ENCODE data around the gene PRSS27. TPM values are rescaled to one million over a fixed set of nuclear protein-coding genes. Genes with fewer than 3 reads are reported as not detected.

The PRSS27 gene
- polyA plus RNA-seq, 1 of the 3 experiments (the other 2 are of a cell fraction) = 7.7 TPM

DNA sequence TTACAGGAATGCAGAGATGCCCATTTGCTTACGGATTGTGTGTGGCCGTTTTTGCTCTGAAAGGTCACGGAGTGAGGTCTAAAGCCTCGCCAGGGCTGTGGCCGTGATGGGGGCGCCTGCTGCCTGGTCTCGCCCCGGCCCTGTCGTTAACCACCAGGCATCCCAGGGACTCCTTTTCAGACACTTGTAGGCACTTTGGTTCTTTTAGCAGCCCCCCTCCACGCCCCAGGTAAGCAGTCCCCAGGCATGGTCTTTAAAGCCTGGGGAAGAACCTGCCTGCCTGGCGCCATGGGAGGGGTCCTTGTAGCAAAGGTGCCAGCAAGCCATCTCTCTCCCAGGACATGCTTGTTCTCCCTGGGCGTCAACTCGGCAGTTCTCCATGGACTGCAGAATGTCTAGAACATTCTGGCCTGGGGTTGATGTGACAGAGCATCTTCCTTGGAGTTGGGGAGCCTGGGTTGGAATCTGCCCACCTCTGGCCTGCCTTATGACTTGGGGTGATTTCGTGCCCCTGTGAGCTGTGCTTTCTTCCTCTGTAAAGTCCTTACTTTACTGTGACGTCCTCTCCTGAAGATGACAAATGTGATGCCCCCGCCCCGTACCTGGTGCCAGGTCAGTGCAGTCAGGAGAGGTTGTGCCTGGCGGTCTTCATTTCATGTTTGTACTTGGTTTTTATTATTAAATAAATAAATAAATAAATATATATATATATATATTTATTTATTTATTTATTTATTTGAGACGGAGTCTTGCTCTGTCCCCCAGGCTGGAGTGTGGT lies 32.3 kb downstream of the PRSS27 start:
- WGBS (ENCODE audit: low lambda C conversion rate) = 94% methylated on average over 19 of the region's 19 CpGs
- H4K20me1 ChIP-seq (ENCODE audit: insufficient read depth) = peaks cover 42% of the 10 kb centered on the region

DNA sequence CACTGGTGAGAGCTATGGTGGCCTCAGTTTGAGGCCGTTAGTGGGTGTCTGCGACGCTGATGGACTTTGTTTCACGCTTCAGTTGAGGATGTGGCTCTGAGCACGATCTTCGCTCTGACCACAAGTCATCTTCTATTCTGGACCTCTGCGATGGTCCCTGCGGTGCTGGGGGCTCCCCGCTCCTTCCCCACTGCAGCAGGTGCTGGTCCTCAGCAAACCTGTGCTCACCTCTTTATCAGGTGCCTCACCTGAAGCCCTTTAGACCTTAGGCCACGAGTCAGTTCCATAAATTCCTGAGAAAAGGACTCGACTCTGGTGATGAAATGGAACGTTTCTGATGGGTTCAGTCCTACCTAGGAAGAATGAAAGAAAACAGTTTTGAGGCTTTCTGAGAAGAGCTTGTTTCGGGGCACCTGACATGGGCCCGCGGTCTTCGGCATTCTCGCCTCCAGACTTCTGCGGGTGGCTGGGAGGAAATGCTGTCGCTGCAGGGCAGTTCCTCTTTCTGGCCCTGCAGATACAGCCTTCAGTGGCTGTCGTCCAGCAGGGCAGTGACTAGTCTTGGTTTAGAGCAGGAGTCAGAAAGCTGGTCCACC lies 33.0 kb downstream of the PRSS27 start:
- POLR2A ChIA-PET = no interaction called here
- TF ChIP-seq MXI1 (IDR thresholded peaks at IDR 0.05; ENCODE audit: low read depth, low read length) (no peak), USF2 (IDR thresholded peaks at IDR 0.05; ENCODE audit: borderline replicate concordance, low read depth, low read length) (no peak), YY1 (IDR thresholded peaks at IDR 0.05; ENCODE audit: low read depth) (no peak), ELF1 (IDR thresholded peaks at IDR 0.05) (no peak), CHD2 (IDR thresholded peaks at IDR 0.05; ENCODE audit: low read length, partially characterized antibody) (no peak), RCOR1 (IDR thresholded peaks at IDR 0.05; ENCODE audit: low read length) (no peak)
- TF ChIP-seq, protein P1, sequence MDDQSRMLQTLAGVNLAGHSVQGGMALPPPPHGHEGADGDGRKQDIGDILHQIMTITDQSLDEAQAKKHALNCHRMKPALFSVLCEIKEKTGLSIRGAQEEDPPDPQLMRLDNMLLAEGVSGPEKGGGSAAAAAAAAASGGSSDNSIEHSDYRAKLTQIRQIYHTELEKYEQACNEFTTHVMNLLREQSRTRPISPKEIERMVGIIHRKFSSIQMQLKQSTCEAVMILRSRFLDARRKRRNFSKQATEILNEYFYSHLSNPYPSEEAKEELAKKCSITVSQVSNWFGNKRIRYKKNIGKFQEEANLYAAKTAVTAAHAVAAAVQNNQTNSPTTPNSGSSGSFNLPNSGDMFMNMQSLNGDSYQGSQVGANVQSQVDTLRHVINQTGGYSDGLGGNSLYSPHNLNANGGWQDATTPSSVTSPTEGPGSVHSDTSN (IDR thresholded peaks at IDR 0.05) = no peak
- TF ChIP-seq, protein P2, sequence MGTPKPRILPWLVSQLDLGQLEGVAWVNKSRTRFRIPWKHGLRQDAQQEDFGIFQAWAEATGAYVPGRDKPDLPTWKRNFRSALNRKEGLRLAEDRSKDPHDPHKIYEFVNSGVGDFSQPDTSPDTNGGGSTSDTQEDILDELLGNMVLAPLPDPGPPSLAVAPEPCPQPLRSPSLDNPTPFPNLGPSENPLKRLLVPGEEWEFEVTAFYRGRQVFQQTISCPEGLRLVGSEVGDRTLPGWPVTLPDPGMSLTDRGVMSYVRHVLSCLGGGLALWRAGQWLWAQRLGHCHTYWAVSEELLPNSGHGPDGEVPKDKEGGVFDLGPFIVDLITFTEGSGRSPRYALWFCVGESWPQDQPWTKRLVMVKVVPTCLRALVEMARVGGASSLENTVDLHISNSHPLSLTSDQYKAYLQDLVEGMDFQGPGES (IDR thresholded peaks at IDR 0.05; ENCODE audit: low read depth, low read length) = no peak

More for the DNA sequence above, 32.3 kb downstream of the PRSS27 start:
- no peaks in the 10 kb centered on the region; a peak in 1 of 4 replicates for H3K4me1 ChIP-seq (ENCODE audit: control insufficient read depth in 1 of 2, insufficient read depth in 2 of 2, low read depth in 1 of 2, low read length in 1 of 2)
- TF ChIP-seq GATA2 (CRISPR knock-in tag; IDR thresholded peaks at IDR 0.05) (no peak), RXRA (IDR thresholded peaks at IDR 0.05; ENCODE audit: borderline replicate concordance, low read depth) (no peak), POLR2AphosphoS5 (IDR thresholded peaks at IDR 0.05; ENCODE audit: low read depth, low read length) (no peak), JUND (IDR thresholded peaks at IDR 0.05) (no peak), USF2 (IDR thresholded peaks at IDR 0.05; ENCODE audit: borderline replicate concordance, low read depth, low read length) (no peak), EP300 (IDR thresholded peaks at IDR 0.05; ENCODE audit: borderline replicate concordance in 1 of 2, low read depth in 1 of 2, low read length in 1 of 2) (no peak), TAF1 (IDR thresholded peaks at IDR 0.05; ENCODE audit: borderline replicate concordance, low read depth, low read length) (no peak)
- TF ChIP-seq, protein P3, sequence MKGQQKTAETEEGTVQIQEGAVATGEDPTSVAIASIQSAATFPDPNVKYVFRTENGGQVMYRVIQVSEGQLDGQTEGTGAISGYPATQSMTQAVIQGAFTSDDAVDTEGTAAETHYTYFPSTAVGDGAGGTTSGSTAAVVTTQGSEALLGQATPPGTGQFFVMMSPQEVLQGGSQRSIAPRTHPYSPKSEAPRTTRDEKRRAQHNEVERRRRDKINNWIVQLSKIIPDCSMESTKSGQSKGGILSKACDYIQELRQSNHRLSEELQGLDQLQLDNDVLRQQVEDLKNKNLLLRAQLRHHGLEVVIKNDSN (IDR thresholded peaks at IDR 0.05; ENCODE audit: borderline replicate concordance, low read depth) = no peak
- TF ChIP-seq, protein P4, sequence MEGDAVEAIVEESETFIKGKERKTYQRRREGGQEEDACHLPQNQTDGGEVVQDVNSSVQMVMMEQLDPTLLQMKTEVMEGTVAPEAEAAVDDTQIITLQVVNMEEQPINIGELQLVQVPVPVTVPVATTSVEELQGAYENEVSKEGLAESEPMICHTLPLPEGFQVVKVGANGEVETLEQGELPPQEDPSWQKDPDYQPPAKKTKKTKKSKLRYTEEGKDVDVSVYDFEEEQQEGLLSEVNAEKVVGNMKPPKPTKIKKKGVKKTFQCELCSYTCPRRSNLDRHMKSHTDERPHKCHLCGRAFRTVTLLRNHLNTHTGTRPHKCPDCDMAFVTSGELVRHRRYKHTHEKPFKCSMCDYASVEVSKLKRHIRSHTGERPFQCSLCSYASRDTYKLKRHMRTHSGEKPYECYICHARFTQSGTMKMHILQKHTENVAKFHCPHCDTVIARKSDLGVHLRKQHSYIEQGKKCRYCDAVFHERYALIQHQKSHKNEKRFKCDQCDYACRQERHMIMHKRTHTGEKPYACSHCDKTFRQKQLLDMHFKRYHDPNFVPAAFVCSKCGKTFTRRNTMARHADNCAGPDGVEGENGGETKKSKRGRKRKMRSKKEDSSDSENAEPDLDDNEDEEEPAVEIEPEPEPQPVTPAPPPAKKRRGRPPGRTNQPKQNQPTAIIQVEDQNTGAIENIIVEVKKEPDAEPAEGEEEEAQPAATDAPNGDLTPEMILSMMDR (IDR thresholded peaks at IDR 0.05) = no peak
- no peaks in the 10 kb centered on the region for H3K9me2 ChIP-seq
- DNase-seq = peak; percentile 10
- CTCF ChIA-PET = no interaction called here
- H3K9ac ChIP-seq = no peak overlapping the region
- POLR2A ChIA-PET = no interaction called here
- no peak overlapping the region for H2AFZ ChIP-seq (ENCODE audit: low read depth)
- peaks cover 0 to 10% of the 10 kb centered on the region in 2 experiments for H3K36me3 ChIP-seq (replicated peaks in 1 of 2; ENCODE audit: control insufficient read depth in 1 of 2, insufficient read depth in 2 of 2, low read length in 1 of 2)
- H3K79me2 ChIP-seq (ENCODE audit: insufficient read depth) = peaks cover 64% of the 10 kb centered on the region
- no peaks in the 10 kb centered on the region for H3K27me3 ChIP-seq (ENCODE audit: insufficient read depth)
- peaks cover under 1% of the 10 kb centered on the region for H3F3A ChIP-seq (replicated peaks; ENCODE audit: insufficient read depth)
- H3K27ac ChIP-seq (ENCODE audit: low read depth in 2 of 2, low read length in 1 of 2) = no peak overlapping the region
- H3K9me3 ChIP-seq = no peaks in the 10 kb centered on the region
- no peak overlapping the region for H3K4me3 ChIP-seq (ENCODE audit: low read depth in 2 of 2, low read length in 1 of 2)
- no peak overlapping the region for H3K4me2 ChIP-seq

More for the DNA sequence above, 33.0 kb downstream of the PRSS27 start:
- no peak for DNase-seq
- Histone ChIP-seq H3K9me3 (no peaks in the 10 kb centered on the region), H3K4me1 (ENCODE audit: control insufficient read depth in 1 of 2, insufficient read depth in 2 of 2, low read depth in 1 of 2, low read length in 1 of 2) (no peaks in the 10 kb centered on the region; a peak in 1 of 4 replicates), H3K27ac (ENCODE audit: low read depth in 2 of 2, low read length in 1 of 2) (no peak overlapping the region), H3K4me2 (no peak overlapping the region), H4K20me1 (ENCODE audit: insufficient read depth) (peaks cover 36% of the 10 kb centered on the region), H3K36me3 (replicated peaks in 1 of 2; ENCODE audit: control insufficient read depth in 1 of 2, insufficient read depth in 2 of 2, low read length in 1 of 2) (peaks cover 0 to 10% of the 10 kb centered on the region in 2 experiments), H3K79me2 (ENCODE audit: insufficient read depth) (peaks cover 63% of the 10 kb centered on the region), H3F3A (replicated peaks; ENCODE audit: insufficient read depth) (peaks cover 5% of the 10 kb centered on the region), H3K4me3 (ENCODE audit: low read depth in 2 of 2, low read length in 1 of 2) (no peak overlapping the region), H3K27me3 (ENCODE audit: insufficient read depth) (no peaks in the 10 kb centered on the region), H3K9me2 (no peaks in the 10 kb centered on the region), H3K9ac (no peak overlapping the region), H2AFZ (ENCODE audit: low read depth) (no peak overlapping the region)
- CTCF ChIA-PET = no interaction called here
- WGBS (ENCODE audit: low lambda C conversion rate) = 95% methylated on average over 16 of the region's 20 CpGs
